Measurements from ENCODE around the gene ALDH1A2. TPM values are rescaled to one million over a fixed set of nuclear protein-coding genes. Genes with fewer than 3 reads are reported as not detected.

ALDH1A2 gene
- polyA plus RNA-seq, 1 of the 3 experiments (the other 2 are of a cell fraction) = not detected

GRCh38 chr15:57920911-57921310, 144.6 kb downstream of the ALDH1A2 start:
- 62% methylated on average over 5 of the region's 5 CpGs for WGBS (ENCODE audit: low lambda C conversion rate)
- H3K27me3 ChIP-seq (ENCODE audit: insufficient read depth) = no peaks in the 10 kb centered on the region
- H3K4me1 ChIP-seq (ENCODE audit: control insufficient read depth in 1 of 2, insufficient read depth in 2 of 2, low read depth in 1 of 2, low read length in 1 of 2) = peaks cover 0 to 6% of the 10 kb centered on the region in 2 experiments; a peak in 1 of 4 replicates
- no peak overlapping the region for H3K9ac ChIP-seq
- no peak overlapping the region for H3K27ac ChIP-seq (ENCODE audit: low read depth in 2 of 2, low read length in 1 of 2)
- H3K79me2 ChIP-seq (ENCODE audit: insufficient read depth) = no peaks in the 10 kb centered on the region
- H2AFZ ChIP-seq (ENCODE audit: low read depth) = no peak overlapping the region
- no peaks in the 10 kb centered on the region for H3K9me2 ChIP-seq
- no peaks in the 10 kb centered on the region for H3K36me3 ChIP-seq (replicated peaks in 1 of 2; ENCODE audit: control insufficient read depth in 1 of 2, insufficient read depth in 2 of 2, low read length in 1 of 2)
- H3K4me3 ChIP-seq (ENCODE audit: low read depth in 2 of 2, low read length in 1 of 2) = no peak overlapping the region
- no peaks in the 10 kb centered on the region for H3K9me3 ChIP-seq
- no peaks in the 10 kb centered on the region for H3F3A ChIP-seq (replicated peaks; ENCODE audit: insufficient read depth)
- DNase-seq = no peak
- POLR2A ChIA-PET = no interaction called here
- no peak overlapping the region for H3K4me2 ChIP-seq
- H4K20me1 ChIP-seq (ENCODE audit: insufficient read depth) = no peaks in the 10 kb centered on the region
- TF ChIP-seq SMC3 (IDR thresholded peaks at IDR 0.05; ENCODE audit: low read depth, low read length) = no peak
- TF ChIP-seq EZH2phosphoT487 (IDR thresholded peaks at IDR 0.05; ENCODE audit: borderline replicate concordance, low read depth) = no peak
- no peak for TF ChIP-seq MEF2A (IDR thresholded peaks at IDR 0.05; ENCODE audit: borderline replicate concordance, low read depth)
- CTCF ChIA-PET = interaction anchor here (1.7 to 2.7 kb wide), 3 partner anchors 122 to 150 kb away, joined by 4 to 14 read pairs (median 12); partner anchors contain the start of gene ALDH1A2

GRCh38 chr15:57919754-57920153, 145.8 kb downstream of the ALDH1A2 start:
- POLR2A ChIA-PET = no interaction called here
- TF ChIP-seq POLR2AphosphoS5 (IDR thresholded peaks at IDR 0.05; ENCODE audit: low read depth, low read length) (no peak), IRF3 (IDR thresholded peaks at IDR 0.05; ENCODE audit: low read depth, low read length) (no peak), YY1 (IDR thresholded peaks at IDR 0.05; ENCODE audit: low read depth) (no peak), TAF1 (IDR thresholded peaks at IDR 0.05; ENCODE audit: borderline replicate concordance, low read depth, low read length) (no peak), PBX3 (IDR thresholded peaks at IDR 0.05) (no peak), MAX (IDR thresholded peaks at IDR 0.05; ENCODE audit: low read depth) (no peak), EZH2phosphoT487 (IDR thresholded peaks at IDR 0.05; ENCODE audit: borderline replicate concordance, low read depth) (no peak), CHD2 (IDR thresholded peaks at IDR 0.05; ENCODE audit: low read length, partially characterized antibody) (no peak), FOXJ3 (CRISPR knock-in tag; IDR thresholded peaks at IDR 0.05) (no peak), JUND (IDR thresholded peaks at IDR 0.05) (no peak), NFIC (IDR thresholded peaks at IDR 0.05; ENCODE audit: borderline replicate concordance) (no peak), ZBTB33 (IDR thresholded peaks at IDR 0.05; ENCODE audit: borderline replicate concordance, low read depth) (no peak), CTCF (IDR thresholded peaks at IDR 0.05) (no peak), MEF2A (IDR thresholded peaks at IDR 0.05; ENCODE audit: borderline replicate concordance, low read depth) (no peak), ELF1 (IDR thresholded peaks at IDR 0.05) (no peak), GATA2 (CRISPR knock-in tag; IDR thresholded peaks at IDR 0.05) (no peak), USF1 (IDR thresholded peaks at IDR 0.05; ENCODE audit: borderline replicate concordance, low read depth) (no peak), USF2 (IDR thresholded peaks at IDR 0.05; ENCODE audit: borderline replicate concordance, low read depth, low read length) (no peak)
- no peaks in the 10 kb centered on the region for H4K20me1 ChIP-seq (ENCODE audit: insufficient read depth)

More at GRCh38 chr15:57919754-57920153, 145.8 kb downstream of the ALDH1A2 start:
- H3K79me2 ChIP-seq (ENCODE audit: insufficient read depth) = no peaks in the 10 kb centered on the region
- H3K27ac ChIP-seq (ENCODE audit: low read depth in 2 of 2, low read length in 1 of 2) = no peak overlapping the region
- H3F3A ChIP-seq (replicated peaks; ENCODE audit: insufficient read depth) = no peaks in the 10 kb centered on the region
- no peak for DNase-seq
- no peaks in the 10 kb centered on the region for H3K27me3 ChIP-seq (ENCODE audit: insufficient read depth)
- 62% methylated on average over 2 of the region's 2 CpGs for WGBS (ENCODE audit: low lambda C conversion rate)
- H3K4me3 ChIP-seq (ENCODE audit: low read depth in 2 of 2, low read length in 1 of 2) = no peak overlapping the region
- CTCF ChIA-PET = interaction anchor here (0.5 to 1.9 kb wide), 3 partner anchors 13 to 180 kb away, joined by 3 to 8 read pairs (median 4); no protein-coding TSS in a partner anchor
- peaks cover 0 to 6% of the 10 kb centered on the region in 2 experiments; a peak in 1 of 4 replicates for H3K4me1 ChIP-seq (ENCODE audit: control insufficient read depth in 1 of 2, insufficient read depth in 2 of 2, low read depth in 1 of 2, low read length in 1 of 2)
- H3K9ac ChIP-seq = no peak overlapping the region
- H3K9me3 ChIP-seq = no peaks in the 10 kb centered on the region
- H3K36me3 ChIP-seq (replicated peaks in 1 of 2; ENCODE audit: control insufficient read depth in 1 of 2, insufficient read depth in 2 of 2, low read length in 1 of 2) = no peaks in the 10 kb centered on the region
- H2AFZ ChIP-seq (ENCODE audit: low read depth) = no peak overlapping the region
- no peaks in the 10 kb centered on the region for H3K9me2 ChIP-seq
- H3K4me2 ChIP-seq = no peak overlapping the region
